Activated CD8-positive, alpha-beta memory T cell treated with anti-CD3 and anti-CD28 coated beads, Interleukin-2, amount 50 U/mL, for 24 hours (primary cell): ENCODE data around the gene ATP11B.
"Not testable (repeated sequence)": the region's sequence is repeated elsewhere in the genome, so short reads cannot be mapped to it uniquely, and the experiment has no call there.

Source experiments
- DNase-seq: peaks from one replicate; pipeline ENCODE4 v3.0.0-alpha.2; 2020; ENCODE audit errors: extremely low read depth

ATP11B gene

DNA sequence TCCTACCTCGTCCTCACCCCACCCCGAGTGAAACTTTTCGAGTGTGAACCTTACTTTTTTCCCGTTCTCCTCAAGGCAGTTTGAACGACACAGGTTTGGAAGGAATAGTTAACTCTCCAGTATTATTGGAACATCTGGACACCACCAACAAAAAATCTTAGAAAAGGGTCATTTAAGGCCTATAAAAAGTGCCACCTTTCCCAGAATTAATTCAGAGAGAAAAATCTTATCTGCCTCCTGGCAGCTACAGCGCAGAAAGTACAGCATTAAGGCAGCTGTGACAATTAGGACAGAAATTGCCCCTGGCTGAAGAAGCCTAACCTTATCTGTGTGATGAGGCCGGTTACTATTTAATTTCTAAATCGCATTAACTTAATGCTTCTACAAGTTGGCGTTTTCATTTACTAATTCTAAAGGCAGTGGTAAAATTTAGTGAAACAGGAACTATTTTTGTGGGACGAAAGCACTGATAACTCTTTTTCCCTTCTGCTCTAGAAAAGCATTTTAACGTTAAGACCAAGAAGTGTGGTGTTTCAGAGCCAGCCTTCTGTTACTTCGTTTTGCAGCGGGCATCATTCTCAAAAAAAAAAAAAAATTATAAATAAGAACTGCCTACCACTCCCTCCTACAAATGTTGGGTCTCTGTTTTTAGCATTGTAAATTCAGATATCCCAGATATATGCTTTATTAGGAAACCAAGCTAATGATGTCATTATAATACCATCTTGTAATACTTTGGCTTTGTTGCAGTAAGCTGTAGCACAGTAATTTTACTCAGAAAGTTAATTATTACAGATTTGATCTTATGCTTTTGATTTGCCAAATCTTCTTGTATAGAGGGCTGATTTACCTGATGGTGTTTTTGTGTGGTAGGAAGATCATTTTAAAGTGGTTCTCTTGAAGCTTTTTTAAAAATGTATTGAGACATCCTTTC is 1.4 kb downstream of the ATP11B start:
- DNase-seq, result no peak

DNA sequence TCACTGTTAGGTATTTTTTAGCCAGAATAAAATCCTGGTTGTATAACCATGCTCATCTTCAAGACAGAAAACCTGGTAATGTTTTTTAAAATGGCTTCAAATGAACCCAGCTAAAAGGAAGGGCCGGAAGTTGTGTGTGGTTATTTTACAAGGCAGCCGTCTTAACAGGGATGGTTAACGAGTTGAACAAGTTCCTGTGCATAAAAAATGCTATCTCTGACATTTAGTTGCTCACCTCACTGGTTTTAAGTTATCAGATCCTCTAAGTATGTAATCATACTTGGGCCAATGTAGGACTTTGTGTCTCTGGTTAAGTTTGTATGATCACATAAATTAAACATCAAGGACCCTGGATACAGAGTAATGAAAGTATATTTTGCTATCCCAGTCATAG is 2.1 kb downstream of the ATP11B start:
- no peak for DNase-seq

DNA sequence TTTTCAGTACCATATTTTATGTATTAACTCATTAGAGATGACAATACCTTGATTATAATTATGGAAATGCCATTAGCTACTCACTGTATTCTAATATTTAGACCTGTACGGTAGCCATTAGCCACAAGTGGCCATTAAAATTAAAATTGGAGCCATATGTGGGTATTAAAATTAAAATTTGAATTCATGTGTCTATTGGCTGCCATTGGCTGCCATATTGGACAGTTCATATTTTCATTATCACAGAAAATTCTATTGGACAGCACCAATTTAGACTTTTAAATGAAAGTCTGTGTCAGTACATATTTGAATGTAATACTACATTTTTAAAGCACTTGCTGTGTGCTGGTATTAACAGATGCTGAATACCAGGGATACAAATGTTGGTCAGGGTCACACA is 3.0 kb downstream of the ATP11B start:
- no peak for DNase-seq

DNA sequence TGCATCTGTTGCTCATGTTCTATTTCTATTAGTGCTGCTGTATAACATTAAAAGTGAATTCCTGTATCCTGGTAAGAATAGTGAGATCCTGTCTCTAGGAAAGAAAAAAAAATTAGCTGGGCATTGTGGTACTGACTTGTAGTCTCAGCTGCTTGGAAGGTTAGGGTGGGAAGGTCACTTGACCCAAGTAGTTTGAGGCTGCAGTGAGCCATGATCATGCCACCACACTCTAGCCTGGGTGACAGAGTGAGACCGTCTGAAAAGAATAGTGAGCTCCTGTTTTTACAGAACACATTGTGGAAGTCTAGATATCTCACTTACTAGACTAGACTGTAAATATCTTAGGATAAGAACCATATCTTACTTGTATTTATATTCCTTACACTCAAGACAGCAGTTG is 4.6 kb downstream of the ATP11B start:
- DNase-seq, result no peak

DNA sequence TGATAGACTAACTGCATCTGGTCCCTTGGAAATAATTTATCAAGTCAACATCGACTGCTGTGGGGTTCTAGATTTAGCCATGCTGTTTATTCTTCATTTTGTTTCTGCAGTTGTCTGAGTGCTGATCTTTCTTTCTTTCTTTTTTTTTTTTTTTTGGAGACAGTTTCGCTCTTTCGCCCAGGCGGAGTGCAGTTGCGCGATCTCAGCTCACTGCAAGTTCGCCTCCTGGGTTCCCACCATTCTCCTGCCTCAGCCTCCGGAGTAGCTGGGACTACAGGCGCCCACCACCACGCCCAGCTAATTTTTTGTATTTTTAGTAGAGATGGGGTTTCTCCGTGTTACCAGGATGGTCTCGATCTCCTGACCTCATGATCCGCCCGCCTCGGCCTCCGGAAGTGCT is 5.8 kb downstream of the ATP11B start:
- DNase-seq, result not testable (repeated sequence)

DNA sequence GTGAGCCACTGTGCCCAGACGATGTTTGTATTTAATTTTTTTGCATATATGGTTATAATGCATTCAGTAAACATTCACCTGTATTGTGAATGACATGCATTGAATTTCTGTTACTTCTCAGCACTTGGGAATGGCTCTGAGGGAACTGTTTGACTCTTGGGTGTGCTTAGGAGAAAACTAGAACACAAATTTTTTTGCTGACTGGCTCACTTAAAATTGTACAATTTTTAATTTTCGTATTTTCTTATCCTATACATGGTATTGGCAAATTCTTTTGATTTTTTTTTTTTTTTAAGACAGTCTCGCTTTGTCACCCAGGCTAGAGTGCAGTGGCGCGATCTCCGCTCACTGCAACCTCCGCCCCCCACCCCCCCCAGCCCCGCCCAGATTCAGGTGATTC is 7.2 kb downstream of the ATP11B start:
- no peak for DNase-seq

DNA sequence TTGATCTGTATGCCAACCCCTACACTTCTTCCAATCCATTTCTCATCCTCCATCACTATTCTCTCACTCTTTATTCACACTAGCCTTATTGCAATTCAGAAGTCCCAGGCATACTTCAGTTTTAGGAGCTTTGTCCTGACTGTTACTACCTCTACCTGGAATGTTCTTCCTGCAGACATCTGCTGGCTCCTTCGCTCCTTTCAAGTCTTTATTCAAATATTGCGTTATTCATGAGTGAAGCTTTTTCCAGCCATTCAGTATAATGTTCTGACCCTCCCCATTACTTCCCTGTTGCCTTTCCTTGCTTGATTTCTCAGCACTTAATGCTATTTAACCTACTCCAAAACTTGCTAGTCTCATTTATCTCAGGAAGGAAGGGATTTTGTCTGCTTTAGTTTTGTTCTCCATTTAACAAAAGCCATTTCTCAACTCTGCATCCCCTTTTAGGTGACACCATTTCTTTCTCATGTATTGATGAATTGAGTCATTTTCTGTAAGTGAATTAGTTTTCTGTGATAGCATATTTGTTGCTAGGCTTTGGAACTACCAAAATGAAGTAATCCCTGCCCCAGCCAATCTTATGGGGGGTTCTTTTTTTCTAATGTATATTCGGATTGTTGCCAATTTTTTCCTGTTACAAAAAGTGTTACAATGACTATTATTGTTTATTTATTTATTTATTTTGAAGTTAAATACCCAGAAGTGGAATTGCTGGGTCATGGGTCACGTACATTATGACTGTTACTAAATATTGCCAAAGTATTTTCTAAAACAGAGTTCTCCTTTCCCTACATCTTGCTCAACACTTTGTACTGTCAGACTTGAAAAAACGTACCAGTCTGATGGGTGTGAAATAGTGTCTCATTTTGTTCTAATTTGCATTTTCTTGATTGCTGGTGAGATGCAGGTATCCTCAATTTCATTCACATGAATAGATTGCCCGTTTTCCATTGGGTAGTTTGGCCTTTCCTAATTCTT is 9.4 kb downstream of the ATP11B start:
- no peak for DNase-seq

DNA sequence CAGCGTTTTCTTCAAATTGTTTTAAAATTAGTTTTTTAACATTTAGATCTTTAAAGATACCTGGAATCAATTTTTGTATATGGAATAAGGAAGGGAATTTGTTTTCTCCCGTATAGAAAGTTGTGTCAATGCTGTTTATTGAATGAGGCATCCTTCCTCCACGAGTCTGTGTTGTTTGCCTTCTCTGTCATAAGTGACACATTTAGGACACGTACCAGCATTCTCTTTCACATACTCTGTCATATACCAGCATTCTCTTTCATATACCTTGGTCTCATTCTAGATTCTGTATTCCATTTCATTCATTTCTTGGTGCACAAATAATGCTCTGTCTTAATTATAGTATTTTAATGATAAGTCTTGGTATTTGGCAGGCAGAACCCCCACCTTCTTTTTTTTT is 10.3 kb downstream of the ATP11B start:
- DNase-seq, result no peak

DNA sequence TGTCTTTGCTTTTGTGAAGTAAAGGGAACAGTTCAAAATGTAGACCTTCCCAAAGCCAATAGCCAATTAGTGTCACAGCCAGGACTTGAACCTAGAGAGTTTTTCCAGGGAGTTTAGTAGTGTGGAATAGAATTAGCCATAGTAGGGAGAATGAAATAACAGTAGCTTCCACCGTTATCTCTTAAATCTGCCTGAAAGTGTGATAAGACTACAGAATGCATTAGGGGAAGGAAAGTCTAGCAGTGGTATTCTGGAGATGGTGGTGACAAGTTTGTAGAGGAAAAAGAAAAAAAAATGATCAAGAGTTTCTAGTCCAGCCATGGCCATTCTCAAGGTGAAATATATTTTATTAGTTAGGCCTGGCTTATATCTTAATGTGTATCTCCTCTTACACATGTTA is 13.8 kb downstream of the ATP11B start:
- DNase-seq, result no peak

DNA sequence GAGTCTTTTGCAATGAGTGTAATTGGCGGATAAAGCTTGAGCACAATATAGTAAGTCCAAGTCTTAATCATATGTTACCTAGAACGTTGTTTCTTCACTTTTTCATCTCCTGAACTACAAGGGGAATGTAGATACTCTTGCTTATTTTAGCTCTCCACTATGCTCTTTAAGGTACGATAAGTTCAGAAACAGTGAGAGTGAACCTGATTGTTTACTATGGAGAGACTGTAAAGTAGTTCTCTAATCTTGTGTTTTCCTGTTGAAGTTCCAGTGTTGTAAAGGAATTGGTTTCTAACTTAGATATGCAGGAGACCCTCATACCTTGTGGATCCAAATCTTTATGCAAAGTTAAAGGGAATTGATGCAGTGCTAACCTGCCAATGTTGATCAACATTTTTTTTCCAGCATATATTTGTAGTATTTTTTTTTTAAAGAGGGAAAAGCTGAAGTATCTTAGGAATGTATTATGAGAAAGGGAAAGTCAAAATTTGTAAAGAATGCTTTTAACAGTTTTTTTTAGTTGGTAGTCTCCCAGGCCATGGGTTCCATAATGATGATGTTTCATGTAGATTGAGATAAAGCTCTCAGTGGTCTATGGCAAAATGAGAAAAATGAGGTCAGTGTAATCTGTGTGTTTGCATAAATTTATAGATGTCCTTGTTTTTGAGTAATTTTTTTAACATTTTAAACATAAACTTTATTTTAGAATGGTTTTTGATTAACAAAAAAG is 14.9 kb downstream of the ATP11B start:
- DNase-seq, result no peak

DNA sequence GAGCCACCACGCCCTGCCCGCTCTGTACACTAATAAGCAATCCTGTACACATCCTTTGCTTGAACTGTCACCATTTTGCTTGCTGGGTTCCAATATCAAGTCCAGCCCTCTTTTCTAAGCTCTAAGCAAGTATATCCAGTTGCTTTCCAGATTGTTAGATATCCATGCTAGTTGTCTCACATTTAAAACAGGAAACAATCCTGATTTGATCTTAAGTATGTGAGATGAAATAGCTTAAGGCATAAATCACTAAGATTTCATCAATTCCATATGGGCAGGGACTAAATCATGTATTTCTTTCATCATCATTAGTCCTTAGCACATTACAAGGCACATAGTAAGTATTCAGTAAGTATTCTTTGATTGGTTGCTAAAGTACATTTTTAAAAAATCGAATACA is 16.2 kb downstream of the ATP11B start:
- DNase-seq, result no peak

DNA sequence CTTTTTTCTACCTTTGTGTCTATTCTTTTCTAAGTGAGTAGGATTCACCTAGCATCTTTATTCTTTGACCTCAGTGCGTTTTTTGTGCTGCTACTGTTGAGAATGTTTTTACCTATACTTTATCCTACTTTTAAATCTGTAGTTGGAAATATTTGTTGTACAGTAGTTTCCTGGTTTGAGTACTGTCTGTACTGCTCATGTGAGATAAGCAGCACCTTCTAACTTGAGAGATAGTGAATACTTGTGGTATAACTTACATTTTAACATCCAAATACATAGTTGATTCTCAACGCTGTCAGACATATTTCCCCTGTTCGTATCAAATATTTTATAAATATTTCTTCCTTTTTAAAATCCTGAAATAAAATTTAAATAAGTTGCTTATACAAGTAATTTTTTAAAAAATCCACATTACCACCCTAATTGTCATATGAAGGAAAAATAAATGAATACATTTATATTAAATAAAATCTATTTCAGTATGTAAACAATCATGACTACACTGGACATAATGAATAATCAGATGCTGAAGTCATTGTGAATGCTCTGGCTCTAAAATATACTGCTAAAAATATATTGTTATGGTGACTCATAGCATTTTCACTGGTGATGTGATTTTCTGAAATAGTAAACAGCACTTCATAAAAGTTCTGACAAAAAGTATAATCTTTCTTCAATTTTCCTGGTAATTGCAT is 17.4 kb downstream of the ATP11B start:
- no peak for DNase-seq

DNA sequence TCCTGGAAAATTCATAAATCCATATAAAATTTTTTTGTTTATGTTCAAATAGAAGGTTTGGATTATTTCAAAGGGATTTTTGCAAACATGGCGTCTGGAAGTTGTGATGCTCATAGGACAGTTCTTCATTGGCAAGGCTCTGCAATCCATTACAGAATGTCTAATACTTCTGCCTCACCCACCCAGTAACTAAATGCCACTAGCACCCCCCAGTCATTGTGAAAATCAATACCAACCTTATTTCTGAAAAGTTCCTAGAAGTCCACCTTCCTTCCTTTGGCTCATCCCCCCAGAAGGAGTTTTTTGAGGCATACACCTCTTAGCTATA is 17.9 kb downstream of the ATP11B start:
- DNase-seq, result no peak

DNA sequence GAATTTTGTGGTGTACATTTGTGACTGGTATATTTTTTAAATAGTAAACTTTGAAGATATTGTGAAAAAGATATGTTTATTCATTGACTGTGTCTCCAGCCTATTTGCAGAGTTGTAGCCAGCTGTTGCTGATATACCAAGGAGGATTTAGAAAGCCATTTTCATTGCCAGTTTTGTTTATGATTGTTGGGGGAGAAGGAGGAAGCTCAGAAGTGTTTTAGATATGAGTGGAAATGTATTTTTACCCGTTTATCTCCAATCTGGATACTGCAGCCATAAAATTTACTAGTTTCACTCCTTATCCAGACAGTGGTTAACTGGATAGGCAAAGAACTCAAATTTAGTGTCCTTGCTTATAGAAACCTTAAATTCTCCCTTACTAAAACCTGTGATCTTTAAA is 18.8 kb downstream of the ATP11B start:
- no peak for DNase-seq

DNA sequence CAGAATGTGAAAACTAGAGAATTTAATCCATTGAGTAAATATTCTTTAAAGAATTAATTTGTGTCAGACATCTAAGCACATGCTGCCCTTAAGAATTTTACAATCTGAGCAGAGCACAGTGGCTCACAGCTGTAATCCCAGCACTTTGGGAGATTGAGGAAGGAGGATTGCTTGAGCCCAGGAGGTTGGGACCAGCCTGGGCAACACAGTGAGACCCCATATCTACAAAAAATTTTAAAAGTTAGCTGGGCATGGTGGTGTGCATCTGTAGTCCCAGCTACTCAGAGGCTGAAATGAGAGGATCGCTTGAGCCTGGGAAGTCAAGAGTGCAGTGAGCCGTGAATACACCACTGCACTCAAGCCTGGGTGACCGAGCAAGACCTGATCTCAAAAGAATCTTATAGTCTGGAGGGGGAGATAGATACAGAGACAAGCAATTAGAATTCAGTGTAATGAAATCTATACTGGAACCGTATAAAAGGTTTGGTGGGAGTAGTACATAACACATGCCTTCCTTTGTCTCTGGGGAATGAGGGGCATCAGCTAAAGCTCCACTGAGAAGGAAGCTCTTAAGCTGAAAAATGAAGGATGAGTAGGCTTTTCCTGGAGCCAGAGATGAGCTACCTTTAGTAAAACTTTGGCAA is 21.2 kb downstream of the ATP11B start:
- no peak for DNase-seq

DNA sequence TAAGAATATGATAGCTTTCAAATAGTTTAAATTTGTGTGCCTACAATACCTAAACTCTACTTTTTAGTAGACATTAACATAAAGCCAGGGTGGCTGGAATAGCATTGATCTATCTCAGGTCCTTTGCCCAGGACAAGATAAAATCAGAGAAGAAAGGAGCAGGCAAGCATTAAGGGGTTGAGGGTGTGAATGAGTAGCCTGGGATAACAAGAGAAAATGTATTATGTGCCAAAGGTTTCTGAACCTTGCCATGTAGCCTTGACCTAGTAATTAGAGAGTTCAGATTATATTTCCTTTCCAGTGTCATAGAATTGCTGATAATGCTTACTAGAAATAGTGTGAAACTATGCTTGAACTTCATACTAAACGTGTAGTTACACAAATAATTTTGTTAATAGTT is 22.9 kb downstream of the ATP11B start:
- no peak for DNase-seq

DNA sequence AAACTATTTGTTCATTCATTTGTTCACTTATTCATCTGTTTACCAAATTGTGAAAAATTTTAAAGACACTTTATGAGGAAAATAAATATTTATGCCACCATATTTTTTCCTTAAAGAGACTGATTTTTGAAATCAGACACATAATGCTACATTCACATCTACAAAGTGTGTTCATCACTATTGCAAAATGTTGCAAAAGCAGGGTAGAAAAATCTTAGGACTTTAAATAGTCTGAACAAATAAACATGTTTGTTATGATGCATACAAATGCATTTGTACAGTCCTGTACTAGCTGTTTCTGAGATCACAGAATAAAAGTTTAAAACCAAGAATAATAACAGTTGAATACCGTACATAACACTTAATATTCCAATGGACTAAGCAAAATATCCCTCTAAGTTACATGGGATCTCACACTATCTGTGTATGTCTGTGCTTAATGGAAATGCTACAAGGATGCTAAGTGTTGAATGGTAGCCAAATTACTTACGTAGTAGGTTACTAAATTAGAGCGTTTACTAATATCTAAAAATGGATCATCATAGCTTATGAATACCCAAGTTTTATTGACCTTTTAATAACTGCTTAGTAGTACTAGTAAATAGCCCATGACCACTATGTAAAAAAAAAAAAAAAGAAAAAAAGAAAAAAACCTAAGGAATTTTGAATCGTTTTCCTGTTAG is 25.1 kb downstream of the ATP11B start:
- DNase-seq, result no peak

DNA sequence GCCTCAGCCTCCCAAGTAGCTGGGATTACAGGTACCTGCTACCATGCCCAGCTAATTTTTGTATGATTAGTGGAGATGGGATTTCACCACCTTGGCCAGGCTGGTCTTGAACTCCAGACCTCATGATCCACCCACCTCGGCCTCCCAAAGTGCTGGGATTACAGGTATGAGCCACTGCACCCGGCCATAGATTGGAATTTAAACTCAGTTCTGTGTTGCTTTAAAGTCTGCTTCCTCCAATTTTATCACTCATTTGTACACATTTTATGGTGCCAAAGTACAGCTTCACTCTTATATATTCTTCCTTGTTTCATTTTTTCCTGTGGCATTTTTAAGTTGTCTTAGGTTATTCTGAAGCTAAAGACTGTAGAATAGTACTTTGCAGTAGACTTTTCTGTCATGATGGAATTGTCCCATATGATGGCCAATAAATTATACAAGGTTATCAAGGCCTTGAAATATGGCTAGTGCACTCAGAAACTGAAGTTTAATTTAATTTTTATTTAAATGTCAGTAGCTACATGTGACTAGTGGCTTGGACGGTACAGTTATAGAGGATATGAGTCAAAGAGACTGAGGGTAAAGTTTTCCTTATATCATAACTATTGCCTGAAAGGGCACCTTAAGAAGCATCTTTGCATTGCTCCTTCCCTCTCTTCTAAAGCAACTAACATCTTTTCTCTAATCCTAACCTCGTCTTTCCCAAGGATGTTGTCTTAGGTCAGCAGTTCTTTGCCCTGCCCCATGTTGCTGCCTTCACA is 28.1 kb downstream of the ATP11B start:
- DNase-seq, result no peak

DNA sequence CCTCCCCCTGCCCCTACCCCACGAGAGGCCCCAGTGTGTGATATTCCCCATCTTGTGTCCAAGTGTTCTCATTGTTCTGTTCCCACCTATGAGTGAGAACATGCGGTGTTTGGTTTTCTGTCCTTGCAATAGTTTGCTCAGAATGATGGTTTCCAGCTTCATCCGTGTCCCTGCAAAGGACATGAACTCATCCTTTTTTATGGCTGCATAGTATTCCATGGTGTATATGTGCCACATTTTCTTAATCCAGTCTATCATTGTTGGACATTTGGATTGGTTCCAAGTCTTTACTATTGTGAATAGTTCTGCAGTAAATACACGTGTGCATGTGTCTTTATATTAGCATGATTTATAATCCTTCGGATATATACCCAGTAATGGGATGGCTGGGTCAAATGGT is 29.0 kb downstream of the ATP11B start:
- not testable (repeated sequence) for DNase-seq

DNA sequence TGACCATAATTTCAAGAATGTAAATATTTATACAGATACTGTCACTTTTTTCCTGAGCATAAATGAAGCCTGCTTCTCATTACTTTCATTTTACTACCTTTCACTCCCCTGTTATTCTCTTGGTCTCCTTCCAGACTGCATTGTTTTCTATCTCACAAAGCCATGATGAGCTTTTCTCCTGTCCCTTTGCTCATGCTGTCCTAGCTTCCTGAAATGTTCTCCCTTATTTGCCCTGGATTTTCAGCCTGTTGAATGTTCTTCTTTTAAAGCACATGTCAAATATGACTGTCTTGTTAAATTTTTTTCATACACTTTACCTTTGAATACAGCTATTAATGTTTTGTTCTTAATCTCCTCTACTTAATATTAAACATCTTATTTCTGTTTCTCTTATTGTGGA is 31.7 kb downstream of the ATP11B start:
- DNase-seq, result no peak
